HG03558 (cell line): ENCODE data around the gene INPP5J.

ENCODE experiments used
- ATAC-seq: cut with Tn5 transposase; IDR thresholded peaks from one replicate; pipeline ENCODE4 v1.9.1; 2021; ENCODE audit warnings: moderate number of reproducible peaks; ENCODE audit not compliant: unreplicated experiment; ENCODE audit errors: extremely low read depth

The INPP5J gene

GRCh38 chr22:31122196-31122531 lies 602 bp upstream of the INPP5J start:
- ATAC-seq: no peak

- ATAC-seq: no peak
Observed at GRCh38 chr22:31123292-31123602, 481 bp downstream of the INPP5J start.

GRCh38 chr22:31124290-31124689 lies 1.5 kb downstream of the INPP5J start:
- ATAC-seq: no peak

- no peak for ATAC-seq
Observed at GRCh38 chr22:31124811-31125465, 2.2 kb downstream of the INPP5J start.

GRCh38 chr22:31125521-31126117 lies 2.9 kb downstream of the INPP5J start:
- ATAC-seq: no peak

- ATAC-seq: no peak
Observed at GRCh38 chr22:31126128-31126868, 3.5 kb downstream of the INPP5J start.

GRCh38 chr22:31126869-31127175 lies 4.1 kb downstream of the INPP5J start:
- no peak for ATAC-seq

- ATAC-seq: no peak
Observed at GRCh38 chr22:31127181-31127772, 4.5 kb downstream of the INPP5J start.

GRCh38 chr22:31128156-31128555 lies 5.4 kb downstream of the INPP5J start:
- ATAC-seq: no peak

- ATAC-seq: no peak
Observed at GRCh38 chr22:31130873-31131272, 8.1 kb downstream of the INPP5J start.

- no peak for ATAC-seq
Observed at GRCh38 chr22:31133911-31134310, 11.1 kb downstream of the INPP5J start.

- ATAC-seq: no peak
Observed at GRCh38 chr22:31134688-31135087, 11.9 kb downstream of the INPP5J start.

GRCh38 chr22:31135706-31136105 lies 12.9 kb downstream of the INPP5J start:
- ATAC-seq: no peak

GRCh38 chr22:31136155-31136554 lies 13.4 kb downstream of the INPP5J start:
- ATAC-seq: no peak

- ATAC-seq: no peak
Observed at GRCh38 chr22:31136711-31137110, 13.9 kb downstream of the INPP5J start.

- ATAC-seq: no peak
Observed at GRCh38 chr22:31137721-31138120, 15.0 kb downstream of the INPP5J start.

- ATAC-seq: no peak
Observed at GRCh38 chr22:31138126-31138525, 15.4 kb downstream of the INPP5J start.

- no peak for ATAC-seq
Observed at GRCh38 chr22:31139066-31139465, 16.3 kb downstream of the INPP5J start.

- no peak for ATAC-seq
Observed at GRCh38 chr22:31139866-31140716, 17.3 kb downstream of the INPP5J start, which contains the start of gene PLA2G3. TSS of gene PLA2G3 (minus strand) at chr22:31140508. CDS start at chr22:31140354, 154 bp downstream.

- ATAC-seq: no peak
Observed at GRCh38 chr22:31140746-31141145, 18.0 kb downstream of the INPP5J start.

GRCh38 chr22:31141551-31141950 lies 18.8 kb downstream of the INPP5J start:
- ATAC-seq: no peak
